ENCODE results near the gene MACROD2. TPM values are rescaled to one million over a fixed set of nuclear protein-coding genes. Genes with fewer than 3 reads are reported as not detected.

The MACROD2 gene
- total and polyA plus RNA-seq, 2 donors (not counting 1 experiment from before 2014, with no cell fraction given): 5.3 to 6.7 TPM

DNA sequence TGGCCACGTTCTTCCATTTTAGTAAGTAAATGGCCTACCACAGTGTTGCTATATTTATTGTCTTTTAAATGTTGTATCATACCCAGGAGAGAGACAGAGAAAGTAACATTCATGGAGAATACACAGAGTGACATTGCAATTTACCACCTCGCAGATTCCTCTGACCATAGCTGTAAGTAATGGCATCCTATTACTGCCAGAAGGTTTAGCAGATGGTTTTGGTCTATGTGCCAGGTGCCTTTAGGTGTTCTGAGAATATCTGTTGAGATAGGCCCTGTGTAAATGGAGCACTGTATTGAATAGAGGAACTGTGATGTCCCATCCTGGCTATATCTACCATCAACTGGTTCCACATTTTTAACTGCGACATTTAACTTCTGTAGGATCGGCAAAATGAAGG, 2018.3 kb downstream of the MACROD2 start:
- intact Hi-C loops (cut with micrococcal nuclease): no loop called here
- ATAC-seq (ENCODE audit: low read depth): no peak
- no peaks in the 10 kb centered on the region for H4K20me1 ChIP-seq (ENCODE audit: control insufficient read depth, insufficient read depth, low read length, poor library complexity, severe bottlenecking)
- no peak overlapping the region for H3K9ac ChIP-seq (ENCODE audit: low read length)
- H3K79me2 ChIP-seq (ENCODE audit: control insufficient read depth, insufficient read depth, low read length): no peaks in the 10 kb centered on the region
- no peak overlapping the region for H2AFZ ChIP-seq (ENCODE audit: insufficient read depth, low read depth, low read length, poor library complexity, severe bottlenecking)
- no peaks in the 10 kb centered on the region for H3K36me3 ChIP-seq (replicated peaks in 1 of 2; ENCODE audit: control extremely low read depth in 1 of 2, control insufficient read depth in 1 of 2, extremely low read depth in 1 of 2, insufficient read depth in 2 of 2, low read length in 1 of 2)
- no peak overlapping the region for H3K27ac Mint-ChIP-seq
- H3K27ac ChIP-seq (ENCODE audit: low read length in 2 of 2): no peak overlapping the region
- DNase-seq: no peak
- WGBS (ENCODE audit: insufficient coverage): no CpG with 5 or more reads among the region's 4 CpGs
- H3K9me3 ChIP-seq (ENCODE audit: control extremely low read depth in 1 of 3, control insufficient read depth in 2 of 3, insufficient read depth in 1 of 3, low read length in 2 of 3): peaks cover 0 to 4% (median 0%) of the 10 kb centered on the region in 3 donors
- H3K4me1 ChIP-seq (ENCODE audit: control insufficient read depth in 2 of 2, insufficient read depth in 2 of 2, low read length in 2 of 2): no peaks in the 10 kb centered on the region
- peaks cover 5% of the 10 kb centered on the region for H3K4me1 Mint-ChIP-seq
- no peak overlapping the region for H3K4me2 ChIP-seq (replicated peaks; ENCODE audit: low read depth, low read length, poor library complexity, severe bottlenecking)
- H3K27me3 ChIP-seq (replicated peaks in 1 of 4; ENCODE audit: control extremely low read depth in 1 of 4, control insufficient read depth in 3 of 4, insufficient read depth in 4 of 4, low read length in 3 of 4): no peaks in the 10 kb centered on the region
- H3K4me3 Mint-ChIP-seq: no peak overlapping the region
- H3K27me3 Mint-ChIP-seq: no peaks in the 10 kb centered on the region
- no peak overlapping the region for H3K4me3 ChIP-seq (ENCODE audit: control extremely low read depth in 1 of 5, extremely low read depth in 1 of 5, insufficient read depth in 1 of 5, low read depth in 2 of 5, low read length in 4 of 5)
- TF ChIP-seq, protein P1, sequence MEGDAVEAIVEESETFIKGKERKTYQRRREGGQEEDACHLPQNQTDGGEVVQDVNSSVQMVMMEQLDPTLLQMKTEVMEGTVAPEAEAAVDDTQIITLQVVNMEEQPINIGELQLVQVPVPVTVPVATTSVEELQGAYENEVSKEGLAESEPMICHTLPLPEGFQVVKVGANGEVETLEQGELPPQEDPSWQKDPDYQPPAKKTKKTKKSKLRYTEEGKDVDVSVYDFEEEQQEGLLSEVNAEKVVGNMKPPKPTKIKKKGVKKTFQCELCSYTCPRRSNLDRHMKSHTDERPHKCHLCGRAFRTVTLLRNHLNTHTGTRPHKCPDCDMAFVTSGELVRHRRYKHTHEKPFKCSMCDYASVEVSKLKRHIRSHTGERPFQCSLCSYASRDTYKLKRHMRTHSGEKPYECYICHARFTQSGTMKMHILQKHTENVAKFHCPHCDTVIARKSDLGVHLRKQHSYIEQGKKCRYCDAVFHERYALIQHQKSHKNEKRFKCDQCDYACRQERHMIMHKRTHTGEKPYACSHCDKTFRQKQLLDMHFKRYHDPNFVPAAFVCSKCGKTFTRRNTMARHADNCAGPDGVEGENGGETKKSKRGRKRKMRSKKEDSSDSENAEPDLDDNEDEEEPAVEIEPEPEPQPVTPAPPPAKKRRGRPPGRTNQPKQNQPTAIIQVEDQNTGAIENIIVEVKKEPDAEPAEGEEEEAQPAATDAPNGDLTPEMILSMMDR (IDR thresholded peaks at IDR 0.05): no peak
- TF ChIP-seq EZH2 (IDR thresholded peaks at IDR 0.05; ENCODE audit: borderline replicate concordance, insufficient read depth, low read depth, low read length, poor library complexity, severe bottlenecking): no peak
- ChIA-PET CTCF (no interaction called here), POLR2A (no interaction called here)
- H3K9me3 Mint-ChIP-seq (ENCODE audit: insufficient read depth): peaks cover 6% of the 10 kb centered on the region

DNA sequence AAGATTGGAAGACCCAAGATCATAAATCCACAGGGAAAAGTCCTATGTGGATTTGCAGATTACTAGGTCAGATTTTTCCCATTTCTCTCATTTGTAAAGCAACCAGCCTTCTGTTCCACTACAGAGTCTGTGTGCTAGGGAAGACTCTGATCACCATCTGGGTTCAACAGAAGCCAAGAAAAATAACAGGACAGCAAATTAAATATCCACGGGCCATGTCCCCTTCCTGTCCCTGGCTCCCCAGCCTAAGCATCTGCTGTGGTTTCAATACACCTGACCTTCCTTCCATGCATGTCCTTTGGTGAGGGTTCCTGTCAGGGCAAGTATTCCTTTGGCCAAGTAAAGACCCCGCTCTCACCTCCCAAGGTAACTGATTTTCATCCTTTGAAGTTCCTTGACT, 2019.1 kb downstream of the MACROD2 start:
- no peak overlapping the region for H3K27ac ChIP-seq (ENCODE audit: low read length in 2 of 2)
- H3K4me2 ChIP-seq (replicated peaks; ENCODE audit: low read depth, low read length, poor library complexity, severe bottlenecking): no peak overlapping the region
- H3K27me3 ChIP-seq (replicated peaks in 1 of 4; ENCODE audit: control extremely low read depth in 1 of 4, control insufficient read depth in 3 of 4, insufficient read depth in 4 of 4, low read length in 3 of 4): no peaks in the 10 kb centered on the region
- WGBS (ENCODE audit: insufficient coverage): 100% methylated on average over 1 of the region's 2 CpGs
- no peak overlapping the region for H3K27ac Mint-ChIP-seq
- DNase-seq: no peak
- H3K4me3 Mint-ChIP-seq: no peak overlapping the region
- H3K4me1 ChIP-seq (ENCODE audit: control insufficient read depth in 2 of 2, insufficient read depth in 2 of 2, low read length in 2 of 2): no peaks in the 10 kb centered on the region
- intact Hi-C loops (cut with micrococcal nuclease): no loop called here
- H4K20me1 ChIP-seq (ENCODE audit: control insufficient read depth, insufficient read depth, low read length, poor library complexity, severe bottlenecking): no peaks in the 10 kb centered on the region
- peaks cover 7% of the 10 kb centered on the region for H3K4me1 Mint-ChIP-seq
- peaks cover 0 to 4% (median 0%) of the 10 kb centered on the region in 3 donors for H3K9me3 ChIP-seq (ENCODE audit: control extremely low read depth in 1 of 3, control insufficient read depth in 2 of 3, insufficient read depth in 1 of 3, low read length in 2 of 3)
- no peak overlapping the region for H3K4me3 ChIP-seq (ENCODE audit: control extremely low read depth in 1 of 5, extremely low read depth in 1 of 5, insufficient read depth in 1 of 5, low read depth in 2 of 5, low read length in 4 of 5)
- ATAC-seq (ENCODE audit: low read depth): no peak
- no peaks in the 10 kb centered on the region for H3K79me2 ChIP-seq (ENCODE audit: control insufficient read depth, insufficient read depth, low read length)
- peaks cover 0 to under 1% of the 10 kb centered on the region in 2 experiments for H3K36me3 ChIP-seq (replicated peaks in 1 of 2; ENCODE audit: control extremely low read depth in 1 of 2, control insufficient read depth in 1 of 2, extremely low read depth in 1 of 2, insufficient read depth in 2 of 2, low read length in 1 of 2)
- H3K27me3 Mint-ChIP-seq: no peaks in the 10 kb centered on the region
- H2AFZ ChIP-seq (ENCODE audit: insufficient read depth, low read depth, low read length, poor library complexity, severe bottlenecking): no peak overlapping the region
- CTCF ChIA-PET: no interaction called here
- H3K9me3 Mint-ChIP-seq (ENCODE audit: insufficient read depth): peaks cover 6% of the 10 kb centered on the region
- no peak overlapping the region for H3K9ac ChIP-seq (ENCODE audit: low read length)
- POLR2A ChIA-PET: no interaction called here
- no peak for TF ChIP-seq EZH2 (IDR thresholded peaks at IDR 0.05; ENCODE audit: borderline replicate concordance, insufficient read depth, low read depth, low read length, poor library complexity, severe bottlenecking)
- TF ChIP-seq, protein P1 (IDR thresholded peaks at IDR 0.05): no peak
